Lower leg skin (tissue), 4 donors: Measurements from ENCODE around the gene FER1L5. TPM values are rescaled to one million over a fixed set of nuclear protein-coding genes. Genes with fewer than 3 reads are reported as not detected.

Experiments used
- DNase-seq, 2 donors: peaks; one replicate each; pipeline ENCODE4 v3.0.0-alpha.2; 2019; ENCODE audit warnings: low spot score in 2 of 2
- H3K4me3 ChIP-seq: fragments of 200-600 bp; sonication (generic); 2 replicates; pipeline ENCODE4 v1.5.1; 2017; ENCODE audit warnings: mild to moderate bottlenecking, low read depth; ENCODE audit not compliant: poor library complexity, severe bottlenecking
- CTCF ChIP-seq, 3 donors: fragments of 450-650 bp; IDR thresholded peaks; one replicate each; pipeline ENCODE4 v1.5.1; 2016; ENCODE audit warnings: antibody characterized with exemption in 3 of 3, mild to moderate bottlenecking in 3 of 3, moderate library complexity in 2 of 3
- POLR2A ChIP-seq, 2 donors: fragments of 450-650 bp; IDR thresholded peaks; one replicate each; pipeline ENCODE4 v1.6.1; 2016 to 2017; ENCODE audit warnings: antibody characterized with exemption in 2 of 2, mild to moderate bottlenecking in 1 of 2, moderate library complexity in 1 of 2
- WGBS, 2 donors: methylation state at CpG; one replicate each; pipeline ENCODE4 v1.1.5; 2018; 5-methylcytosine and 5-hydroxymethylcytosine counted together
- intact Hi-C: fragments of 100-400 bp; cut with DNase I; formaldehyde crosslinking; loops from one replicate; pipeline ENCODE4 v1.15.0; 2023; ENCODE audit warnings: low total_unique reads
- total RNA-seq, 4 donors: library from RNA; depleted of rRNA; stranded (reverse); fragments of >200 nt; gene quantifications; one replicate each; pipeline ENCODE4 v1.1.0, GENCODE V29; 2016

The FER1L5 gene
- total RNA-seq, 4 donors from 2014 or later, result not detected

- 81 to 85% methylated on average over 6 of the region's 6 CpGs for WGBS, 2 donors
- no peak for DNase-seq
- intact Hi-C loops, result no loop called here
- TF ChIP-seq CTCF (IDR thresholded peaks at IDR 0.05) (no peak), POLR2A (IDR thresholded peaks at IDR 0.05) (no peak)
- H3K4me3 ChIP-seq, result no peak overlapping the region
Measured at GRCh38 chr2:96655526-96655925, 13.0 kb downstream of the FER1L5 start.

DNA sequence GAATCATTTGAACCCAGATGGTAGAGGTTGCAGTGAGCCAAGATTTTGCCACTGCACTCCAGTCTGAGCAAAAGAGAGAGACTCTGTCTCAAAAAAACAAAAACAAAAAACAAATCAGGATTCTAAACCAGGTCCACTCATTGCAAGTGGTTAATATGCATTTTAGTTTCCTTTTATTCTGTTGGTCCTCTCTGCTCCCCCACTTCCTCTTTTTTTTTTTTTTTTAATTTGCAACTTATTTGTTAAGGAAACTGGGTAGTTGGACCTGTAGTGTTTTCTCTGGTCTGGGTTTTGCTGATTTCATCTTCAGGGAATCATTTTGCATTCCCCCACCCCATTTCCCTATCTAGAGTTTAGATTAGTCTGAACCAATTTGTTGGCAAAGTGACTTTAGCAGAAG, 14.0 kb downstream of the FER1L5 start:
- H3K4me3 ChIP-seq, result no peak overlapping the region
- no peak for DNase-seq
- TF ChIP-seq CTCF (IDR thresholded peaks at IDR 0.05), result no peak
- no peak for TF ChIP-seq POLR2A (IDR thresholded peaks at IDR 0.05)
- intact Hi-C loops, result no loop called here

DNA sequence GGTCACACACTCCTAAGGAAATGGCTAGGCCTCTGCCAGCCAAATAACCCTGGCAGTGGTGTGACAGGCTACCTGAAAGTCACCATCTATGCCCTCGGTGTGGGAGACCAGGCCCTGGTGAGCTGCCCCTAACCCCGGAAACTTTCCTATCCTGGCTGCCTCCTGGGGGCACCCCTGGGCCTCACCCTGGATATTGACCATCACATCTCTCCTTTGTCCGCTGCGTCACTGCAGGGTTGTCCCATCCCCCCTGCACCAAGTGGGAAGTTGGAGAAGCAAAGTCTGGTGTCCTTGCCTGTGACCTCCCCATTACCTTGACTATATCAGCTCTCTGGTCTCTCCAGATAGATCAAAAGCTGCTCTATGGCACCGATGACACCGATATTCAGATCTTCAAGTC, 18.8 kb downstream of the FER1L5 start:
- TF ChIP-seq POLR2A (IDR thresholded peaks at IDR 0.05) (no peak), CTCF (IDR thresholded peaks at IDR 0.05) (no peak)
- intact Hi-C loops, result no loop called here
- H3K4me3 ChIP-seq, result no peak overlapping the region
- WGBS, 2 donors, result 93 to 99% methylated on average over 6 of the region's 6 CpGs
- no peak for DNase-seq

GRCh38 chr2:96662360-96662759, 19.8 kb downstream of the FER1L5 start:
- intact Hi-C loops, result no loop called here
- TF ChIP-seq POLR2A (IDR thresholded peaks at IDR 0.05) (no peak), CTCF (IDR thresholded peaks at IDR 0.05) (no peak)
- 88 to 89% methylated on average over 9 of the region's 9 CpGs for WGBS, 2 donors
- no peak for DNase-seq
- no peak overlapping the region for H3K4me3 ChIP-seq

DNA sequence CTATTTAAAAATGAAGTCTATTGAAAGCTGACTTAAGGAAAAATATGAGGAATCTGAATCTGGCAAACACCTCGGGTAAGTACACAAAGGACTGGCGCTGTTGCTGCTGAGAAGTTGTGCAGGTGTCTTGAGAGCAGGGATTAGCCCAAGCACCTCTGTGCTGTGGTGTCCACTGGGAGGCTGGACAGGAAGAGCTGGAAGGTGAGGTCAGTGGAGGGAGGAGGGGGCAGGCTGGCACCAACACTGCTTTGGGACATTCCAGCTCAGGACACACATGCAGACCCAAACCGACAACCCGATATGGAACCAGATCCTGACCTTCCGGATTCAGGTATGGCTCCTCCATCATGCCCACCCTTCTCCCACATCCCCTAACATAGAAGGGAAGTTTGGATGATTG, 20.6 kb downstream of the FER1L5 start:
- no peak overlapping the region for H3K4me3 ChIP-seq
- DNase-seq, result no peak
- intact Hi-C loops, result no loop called here
- WGBS, 2 donors, result 86 to 87% methylated on average over 5 of the region's 5 CpGs
- TF ChIP-seq CTCF (IDR thresholded peaks at IDR 0.05), result no peak
- no peak for TF ChIP-seq POLR2A (IDR thresholded peaks at IDR 0.05)

DNA sequence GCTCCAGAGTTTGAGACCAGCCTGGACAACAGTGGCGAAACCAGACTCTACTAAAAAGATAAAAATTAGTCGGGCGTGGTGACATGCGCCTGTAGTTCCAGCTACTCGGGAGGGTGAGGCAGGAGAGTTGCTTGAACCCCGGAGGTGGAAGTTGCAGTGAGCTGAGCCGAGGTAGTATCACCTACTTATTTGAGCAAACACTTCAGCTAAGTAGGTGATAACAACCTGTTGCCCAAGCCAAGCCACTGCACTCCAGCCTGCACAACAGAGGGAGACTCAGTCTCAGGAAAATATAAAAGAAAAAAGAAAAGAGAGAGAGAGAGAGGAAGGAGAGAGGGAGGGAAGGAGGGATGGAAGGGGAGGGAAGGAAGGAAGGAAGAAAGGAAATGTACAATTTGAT, 21.3 kb downstream of the FER1L5 start:
- WGBS, 2 donors, result 85 to 88% methylated on average over 7 of the region's 7 CpGs
- H3K4me3 ChIP-seq, result no peak overlapping the region
- no peak for DNase-seq
- TF ChIP-seq CTCF (IDR thresholded peaks at IDR 0.05) (no peak), POLR2A (IDR thresholded peaks at IDR 0.05) (no peak)
- intact Hi-C loops, result no loop called here
